GM12864 (cell line): Measurements from ENCODE around the gene GGACT.
"Not testable (repeated sequence)": the region's sequence is repeated elsewhere in the genome, so short reads cannot be mapped to it uniquely, and the experiment has no call there.

Experiments
- DNase-seq: peaks from one replicate; pipeline ENCODE4 v3.0.0-alpha.2; 2011; ENCODE audit warnings: low read depth
- H3K4me3 ChIP-seq: 2 replicates; pipeline ENCODE4 v1.5.1; 2011; ENCODE audit warnings: mild to moderate bottlenecking, low read depth, low read length, control low read depth
- TF ChIP-seq, protein P1 (sequence below): IDR thresholded peaks from 2 replicates; pipeline ENCODE4 v1.5.1; 2011; ENCODE audit warnings: low read depth, mild to moderate bottlenecking, moderate library complexity, low read length, control low read depth, inconsistent platforms; ENCODE audit errors: missing control alignments

GGACT gene

DNA sequence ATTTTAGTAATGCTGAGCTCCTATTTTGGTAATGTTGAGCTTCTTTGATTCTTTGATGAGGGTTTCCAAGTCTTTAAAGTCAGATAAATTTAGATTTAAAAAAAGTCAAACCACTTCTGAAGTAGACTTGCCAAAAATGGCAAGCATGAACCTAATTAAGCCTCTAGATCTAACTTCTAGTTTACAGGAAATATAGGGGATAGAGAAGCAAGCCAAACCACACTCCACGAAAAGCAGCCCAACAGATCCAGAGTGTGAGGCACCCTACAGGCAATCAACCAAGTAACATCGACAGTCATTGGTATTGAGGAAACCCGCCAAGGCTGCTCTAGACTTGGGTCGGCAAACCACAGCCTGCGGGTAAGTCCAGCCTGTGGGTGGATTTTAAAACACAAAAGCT is 3.7 kb downstream of the GGACT start:
- no peak for DNase-seq
- TF ChIP-seq, protein P1, sequence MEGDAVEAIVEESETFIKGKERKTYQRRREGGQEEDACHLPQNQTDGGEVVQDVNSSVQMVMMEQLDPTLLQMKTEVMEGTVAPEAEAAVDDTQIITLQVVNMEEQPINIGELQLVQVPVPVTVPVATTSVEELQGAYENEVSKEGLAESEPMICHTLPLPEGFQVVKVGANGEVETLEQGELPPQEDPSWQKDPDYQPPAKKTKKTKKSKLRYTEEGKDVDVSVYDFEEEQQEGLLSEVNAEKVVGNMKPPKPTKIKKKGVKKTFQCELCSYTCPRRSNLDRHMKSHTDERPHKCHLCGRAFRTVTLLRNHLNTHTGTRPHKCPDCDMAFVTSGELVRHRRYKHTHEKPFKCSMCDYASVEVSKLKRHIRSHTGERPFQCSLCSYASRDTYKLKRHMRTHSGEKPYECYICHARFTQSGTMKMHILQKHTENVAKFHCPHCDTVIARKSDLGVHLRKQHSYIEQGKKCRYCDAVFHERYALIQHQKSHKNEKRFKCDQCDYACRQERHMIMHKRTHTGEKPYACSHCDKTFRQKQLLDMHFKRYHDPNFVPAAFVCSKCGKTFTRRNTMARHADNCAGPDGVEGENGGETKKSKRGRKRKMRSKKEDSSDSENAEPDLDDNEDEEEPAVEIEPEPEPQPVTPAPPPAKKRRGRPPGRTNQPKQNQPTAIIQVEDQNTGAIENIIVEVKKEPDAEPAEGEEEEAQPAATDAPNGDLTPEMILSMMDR, result no peak
- H3K4me3 ChIP-seq, result no peak overlapping the region

DNA sequence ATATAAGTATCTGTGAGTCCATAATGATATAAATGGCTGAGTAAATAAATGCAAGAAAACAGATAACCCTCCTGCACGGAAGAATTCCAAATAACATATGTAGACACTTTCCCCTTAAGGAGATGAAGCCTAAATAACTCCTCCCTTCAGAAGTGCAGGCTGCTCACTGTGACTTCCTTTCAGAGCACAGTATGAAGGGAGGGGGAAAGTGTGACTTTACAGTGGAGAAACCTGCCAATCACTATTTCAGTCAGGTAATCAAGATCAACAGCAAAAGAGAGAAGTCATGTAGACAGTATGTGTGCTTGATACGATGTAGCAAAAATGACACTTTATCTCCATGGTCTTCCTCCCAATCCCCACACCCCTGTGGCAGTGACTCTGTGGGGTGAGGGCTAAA is 7.1 kb downstream of the GGACT start:
- TF ChIP-seq, protein P1, result no peak
- DNase-seq, result no peak
- no peak overlapping the region for H3K4me3 ChIP-seq

DNA sequence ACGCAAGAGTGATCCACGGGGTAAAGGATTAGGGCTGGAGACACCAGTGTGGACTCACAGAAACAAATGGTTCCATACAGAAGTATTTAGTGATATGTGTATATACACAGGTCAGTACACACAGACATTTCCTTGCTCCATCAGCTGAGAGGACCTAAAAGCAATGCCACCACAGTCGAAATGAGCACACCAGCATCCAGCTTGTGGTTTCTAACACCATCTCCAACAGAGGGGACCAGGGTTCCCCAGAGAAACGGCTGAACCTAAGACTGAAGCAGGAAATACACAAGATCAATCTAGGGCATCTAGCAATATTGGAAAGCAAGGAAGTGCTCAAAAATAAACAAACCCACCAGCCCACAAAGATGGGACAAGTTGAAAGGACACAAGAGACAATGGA is 7.6 kb downstream of the GGACT start:
- no peak for DNase-seq
- no peak overlapping the region for H3K4me3 ChIP-seq
- TF ChIP-seq, protein P1, result no peak

DNA sequence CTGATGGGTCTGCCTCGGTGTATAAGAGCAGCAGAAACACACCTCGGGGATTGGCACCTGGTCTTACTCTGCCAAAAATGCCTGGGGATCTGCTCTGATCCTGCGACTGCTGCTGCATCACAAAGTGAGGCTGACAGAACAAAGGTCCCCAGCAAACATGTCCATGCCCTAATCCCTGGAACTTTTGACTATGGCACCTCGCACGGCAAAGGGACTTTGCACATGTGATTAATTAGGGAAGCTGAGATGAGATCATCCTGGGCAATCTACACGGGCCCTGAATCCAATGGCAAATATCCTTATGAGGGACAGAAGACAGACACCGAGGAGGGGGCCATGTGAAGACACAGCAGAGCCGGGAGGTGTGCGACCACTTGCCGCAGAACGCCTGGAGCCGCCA is 8.5 kb downstream of the GGACT start:
- TF ChIP-seq, protein P1, result no peak

DNA sequence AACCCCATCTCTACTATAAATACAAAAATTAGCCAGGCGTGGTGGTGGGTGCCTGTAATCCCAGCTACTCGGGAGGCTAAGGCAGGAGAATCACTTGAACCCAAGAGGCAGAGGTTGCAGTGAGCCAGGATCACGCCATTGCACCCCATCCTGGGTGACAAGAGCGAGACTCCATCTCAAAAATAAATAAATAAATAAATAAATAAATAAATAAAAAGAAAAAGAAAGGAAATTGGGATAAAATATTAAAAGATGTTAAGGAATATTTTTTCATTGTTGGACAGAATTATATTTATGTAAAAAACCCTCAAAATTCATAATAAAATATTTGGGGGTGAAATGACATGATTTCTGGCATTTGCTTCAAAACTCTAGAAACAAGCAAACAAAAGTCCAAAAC is 11.3 kb downstream of the GGACT start:
- not testable (repeated sequence) for H3K4me3 ChIP-seq, DNase-seq

More for the DNA sequence above, 8.5 kb downstream of the GGACT start:
- no peak for DNase-seq
- no peak overlapping the region for H3K4me3 ChIP-seq

DNA sequence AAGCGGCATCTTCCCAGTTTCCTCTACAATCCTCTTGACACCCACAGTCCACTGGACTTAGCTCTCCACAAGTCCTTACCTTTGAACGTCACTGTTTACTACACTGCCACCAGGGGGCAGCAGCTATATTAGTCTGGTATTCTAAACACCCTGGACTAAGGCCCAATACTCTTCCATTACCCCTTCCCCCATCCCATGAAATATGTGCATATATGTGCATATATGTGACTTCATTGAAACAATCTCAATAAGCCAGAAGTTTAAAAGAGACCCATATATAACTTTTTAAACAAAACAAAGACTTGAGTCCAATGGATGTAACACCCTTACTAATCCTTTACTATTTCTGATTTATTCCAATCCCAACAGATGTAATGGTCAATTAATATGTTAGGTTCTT is 15.5 kb downstream of the GGACT start:
- TF ChIP-seq, protein P1, result peak; percentile 76
- DNase-seq, result peak; percentile 49
- H3K4me3 ChIP-seq, result no peak overlapping the region

DNA sequence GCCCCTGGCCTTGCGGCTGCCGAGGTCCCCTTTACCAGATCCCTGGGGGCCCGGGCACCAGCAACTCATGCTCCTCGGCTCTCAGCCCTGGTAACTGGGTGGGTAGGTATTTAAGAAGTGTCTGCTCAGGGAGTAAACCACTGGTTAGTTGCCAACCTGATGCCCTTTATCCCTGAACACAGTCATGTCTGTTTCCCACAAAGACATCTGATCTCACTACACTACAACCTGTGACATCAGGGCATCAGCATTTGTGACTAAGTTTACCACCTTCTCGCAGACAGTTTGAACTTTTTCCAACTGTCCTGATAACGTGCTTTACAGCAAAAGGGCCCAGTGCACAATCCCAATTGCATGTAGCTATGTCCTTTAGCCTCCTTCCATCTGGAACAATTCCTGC is 22.0 kb downstream of the GGACT start:
- TF ChIP-seq, protein P1, result no peak
- DNase-seq, result no peak
- no peak overlapping the region for H3K4me3 ChIP-seq

DNA sequence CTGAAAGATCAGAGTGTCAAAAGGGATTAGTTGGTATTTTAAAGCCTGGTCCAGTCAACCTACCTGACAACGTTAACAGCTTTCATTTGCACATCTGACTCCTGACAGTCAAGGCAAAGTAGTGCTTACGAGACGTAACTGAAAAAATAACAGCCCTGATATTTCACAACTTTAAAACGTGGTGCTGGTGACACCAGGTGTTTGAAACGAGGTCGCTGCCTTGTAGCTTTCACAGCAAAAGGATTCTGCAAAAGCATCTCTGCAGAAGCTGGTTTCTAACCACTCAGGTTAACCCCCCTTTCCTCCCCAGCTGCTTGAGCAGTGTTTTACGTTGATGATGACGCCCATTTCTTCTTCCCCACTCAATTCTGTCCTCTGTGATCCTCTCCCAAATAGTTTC is 23.3 kb downstream of the GGACT start:
- TF ChIP-seq, protein P1, result no peak
- DNase-seq, result no peak
- H3K4me3 ChIP-seq, result no peak overlapping the region
